K562 (cell line): Measurements from ENCODE around the gene SLAIN2. TPM values are rescaled to one million over a fixed set of nuclear protein-coding genes. Genes with fewer than 3 reads are reported as not detected.

Source experiments
- ATAC-seq: fragments of 200-7000 bp; cut with Tn5 transposase; 3 replicates; pipeline ENCODE4 v1.9.1; 2020; ENCODE audit warnings: moderate library complexity
- BruUV-seq: library from RNA; stranded (reverse); fragments of 400-500 nt; replicated peaks from 2 replicates; lab custom pipeline; 2021; lab: Mats Ljungman, UMichigan
- CTCF ChIA-PET: fragments of 300-600 bp; formaldehyde crosslinking; extraction: SDS; loops from one replicate; lab custom pipeline; 2021; ENCODE audit warnings: low intra/inter-chr PET ratio; lab: Yijun Ruan, JAX
- POLR2A ChIA-PET: fragments of 300-600, 350-650 bp; sonication (Branson Sonifier 250); formaldehyde crosslinking; extraction: SDS; loops from one replicate; lab custom pipeline; 2021; ENCODE audit warnings: antibody characterized with exemption, inconsistent platforms; lab: Yijun Ruan, JAX
- DNase-seq, 4 experiments: peaks; one replicate each; pipeline versions ENCODE4 v3.0.0 to v3.0.0-alpha.2; 2011 to 2018; ENCODE audit warnings: low spot score in 3 of 4, mixed read lengths in 3 of 4; ENCODE audit errors: extremely low read depth in 1 of 4
- FAIRE-seq: peaks from 2 replicates; lab custom pipeline; 2011; peaks lifted over from hg19 to GRCh38; lab: Jason Lieb, UNC
- H2AFZ ChIP-seq: 2 replicates; pipeline ENCODE4 v1.6.0; 2011; ENCODE audit warnings: low read depth, low read length, control low read depth, inconsistent platforms
- H3K27ac ChIP-seq: fragments of 200-600 bp; 3 replicates; pipeline ENCODE4 v1.8.0; 2011; ENCODE audit warnings: low read depth, mild to moderate bottlenecking, control low read depth, inconsistent platforms, low read length, moderate library complexity, mixed read lengths; ENCODE audit errors: extremely low read depth
- H3K27me3 ChIP-seq, 2 experiments: fragments of 300-600 bp in 1 of 2; 2 replicates in 1 of 2; 3 replicates in 1 of 2; pipeline versions ENCODE4 v1.6.0 to v1.8.0; 2011; ENCODE audit warnings: inconsistent platforms in 2 of 2, low read length in 2 of 2, mild to moderate bottlenecking in 1 of 2, mixed read lengths in 1 of 2, moderate library complexity in 1 of 2; ENCODE audit not compliant: control insufficient read depth in 2 of 2, insufficient read depth in 2 of 2
- H3K36me3 ChIP-seq: fragments of 300-600 bp; 3 replicates; pipeline ENCODE4 v1.8.0; 2011; ENCODE audit warnings: mild to moderate bottlenecking, low read length, inconsistent platforms; ENCODE audit not compliant: control insufficient read depth, insufficient read depth
- H3K4me1 ChIP-seq, 2 experiments: fragments of 200-600 bp in 1 of 2; replicated peaks in 1 of 2; 2 replicates in 1 of 2; 3 replicates in 1 of 2; pipeline versions ENCODE4 v1.5.1 to v1.8.0; 2011; ENCODE audit warnings: inconsistent platforms in 2 of 2, low read length in 2 of 2, mild to moderate bottlenecking in 1 of 2, mixed read lengths in 1 of 2, moderate library complexity in 1 of 2; ENCODE audit not compliant: control insufficient read depth in 2 of 2, insufficient read depth in 2 of 2
- H3K4me2 ChIP-seq: 2 replicates; pipeline ENCODE4 v1.6.1; 2011; ENCODE audit warnings: low read length, control low read depth, inconsistent platforms, mixed read lengths; ENCODE audit not compliant: insufficient read depth
- H3K4me3 ChIP-seq: fragments of 200-600 bp; sonication (generic), shearing (Covaris generic); 2 replicates; pipeline ENCODE4 v1.5.1; 2016; ENCODE audit warnings: control low read depth, inconsistent platforms
- H3K79me2 ChIP-seq: fragments of 200-600 bp; 3 replicates; pipeline ENCODE4 v1.8.0; 2011; ENCODE audit warnings: low read length, inconsistent platforms; ENCODE audit not compliant: control insufficient read depth, insufficient read depth
- H3K9ac ChIP-seq, 2 experiments: 2 replicates each; pipeline versions ENCODE4 v1.6.0 to v1.6.1; 2011; ENCODE audit warnings: low read depth in 2 of 2, low read length in 2 of 2, control low read depth in 1 of 2, inconsistent platforms in 1 of 2, mild to moderate bottlenecking in 1 of 2, mixed read lengths in 1 of 2; ENCODE audit not compliant: insufficient read depth in 1 of 2
- H3K9me1 ChIP-seq: one replicate; pipeline ENCODE4 v1.6.0; 2011; ENCODE audit warnings: inconsistent platforms, mild to moderate bottlenecking, low read length, moderate library complexity; ENCODE audit not compliant: control insufficient read depth, insufficient read depth
- H3K9me3 ChIP-seq: replicated peaks from 2 replicates; pipeline ENCODE4 v1.5.1; 2011; ENCODE audit warnings: low read depth, low read length, inconsistent platforms; ENCODE audit not compliant: control insufficient read depth, insufficient read depth
- H4K20me1 ChIP-seq: replicated peaks from 2 replicates; pipeline ENCODE4 v1.6.1; 2011; ENCODE audit warnings: low read length, inconsistent platforms, mixed read lengths; ENCODE audit not compliant: control insufficient read depth, insufficient read depth
- ARNT ChIP-seq, 2 experiments: fragments of 450-650 bp; IDR thresholded peaks; 2 replicates each; pipeline ENCODE4 v1.6.1; 2016; ENCODE audit warnings: mild to moderate bottlenecking in 1 of 2
- BCOR ChIP-seq: fragments of 450-650 bp; IDR thresholded peaks from 2 replicates; pipeline ENCODE4 v1.6.1; 2016
- CBX3 ChIP-seq, 2 experiments: IDR thresholded peaks; 1 replicate in 1 of 2; 2 replicates in 1 of 2; pipeline ENCODE4 v1.6.1; 2012; ENCODE audit warnings: inconsistent platforms in 2 of 2, low read length in 2 of 2, borderline replicate concordance in 1 of 2, control low read depth in 1 of 2
- EGR1 ChIP-seq: fragments of 450-650 bp; conservative IDR thresholded peaks from 2 replicates; pipeline ENCODE4 v1.6.1; 2017; ENCODE audit warnings: mild to moderate bottlenecking
- EP300 ChIP-seq: IDR thresholded peaks from 2 replicates; pipeline ENCODE4 v1.6.1; 2012; ENCODE audit warnings: low read length, improper control_type of control experiment
- KLF10 ChIP-seq: fragments of 250-450 bp; sonication (Bioruptor Pico); IDR thresholded peaks from 2 replicates; pipeline ENCODE4 v1.6.1; 2021; ENCODE audit warnings: matching md5 sums
- MIER1 ChIP-seq: fragments of 450-650 bp; IDR thresholded peaks from 2 replicates; pipeline ENCODE4 v1.6.1; 2016; ENCODE audit warnings: antibody characterized with exemption, mild to moderate bottlenecking, low read depth
- PHTF2 ChIP-seq: fragments of 250-450 bp; sonication (Bioruptor Pico); IDR thresholded peaks from 2 replicates; pipeline ENCODE4 v1.5.0; 2021; ENCODE audit warnings: mild to moderate bottlenecking
- PKNOX1 ChIP-seq: fragments of 450-650 bp; IDR thresholded peaks from 2 replicates; pipeline ENCODE4 v1.6.1; 2016
- RAD21 ChIP-seq, 2 experiments: fragments of 250-450 bp in 1 of 2; fragments of 450-650 bp in 1 of 2; sonication (Bioruptor Pico) in 1 of 2; formaldehyde crosslinking in 1 of 2; IDR thresholded peaks in 1 of 2; conservative IDR thresholded peaks in 1 of 2; 2 replicates each; pipeline versions ENCODE4 v1.4.0 to v1.8.0; 2020 to 2022; ENCODE audit warnings: mild to moderate bottlenecking in 2 of 2, moderate library complexity in 1 of 2
- RBM15 ChIP-seq: fragments of 200-400 bp; formaldehyde crosslinking; IDR thresholded peaks from 2 replicates; pipeline ENCODE4 v1.6.1; 2018; ENCODE audit warnings: mild to moderate bottlenecking, low read length, moderate library complexity; ENCODE audit not compliant: insufficient read depth
- THRA ChIP-seq: fragments of 450-650 bp; IDR thresholded peaks from 2 replicates; pipeline ENCODE4 v1.6.1; 2017; ENCODE audit warnings: mild to moderate bottlenecking, moderate library complexity
- TOE1 ChIP-seq, 2 experiments: fragments of 450-650 bp in 1 of 2; sonication (generic) in 1 of 2; formaldehyde crosslinking in 1 of 2; IDR thresholded peaks; 2 replicates each; pipeline versions ENCODE4 v1.7.1 to v1.8.0; 2016 to 2022; ENCODE audit warnings: borderline replicate concordance in 2 of 2, mild to moderate bottlenecking in 2 of 2, antibody characterized with exemption in 1 of 2, inconsistent platforms in 1 of 2, low read depth in 1 of 2, missing genetic modification reagents in 1 of 2, moderate library complexity in 1 of 2
- ZBTB26 ChIP-seq: fragments of 450-650 bp; formaldehyde crosslinking; IDR thresholded peaks from 2 replicates; pipeline ENCODE4 v1.4.0; 2022; ENCODE audit warnings: missing genetic modification characterization
- ZNF512 ChIP-seq: IDR thresholded peaks from 2 replicates; pipeline ENCODE4 v1.6.1; 2016; ENCODE audit warnings: missing genetic modification characterization, missing compliant biosample characterization
- WGBS: fragments of 100-300 bp; shearing (Covaris generic); methylation state at CpG from one replicate; pipeline ENCODE4 v1.1.6; 2016; ENCODE audit warnings: low coverage, mixed read lengths; ENCODE audit not compliant: insufficient coverage; ENCODE audit errors: missing lambda C conversion rate; 5-methylcytosine and 5-hydroxymethylcytosine counted together
- in situ Hi-C: fragments of 300-500 bp; cut with MboI; formaldehyde crosslinking; loops from 4 replicates; pipeline ENCODE4 v1.15.0; 2018; ENCODE audit warnings: inconsistent platforms, mixed read lengths
- intact Hi-C: fragments of 100-400 bp; cut with micrococcal nuclease; formaldehyde crosslinking; loops from 2 replicates; pipeline ENCODE4 v1.14.2; 2022
- polyA plus RNA-seq, 8 experiments: library from polyadenylated mRNA; depleted of rRNA in 4 of 8; stranded (reverse) in 5 of 8; unstranded in 3 of 8; fragments of >200 nt; fragmentation: Nextera tagmentation in 2 of 8; fragmentation: Illumina TruSeq in 1 of 8; extraction: Ambion mirVana in 2 of 8; extraction: Trizol in 1 of 8; gene quantifications; 2 replicates each; pipeline versions ENCODE4 v1.2.1 to v1.2.3, GENCODE V29; 2011 to 2014; ENCODE audit warnings: inconsistent platforms in 1 of 8, missing spikeins in 1 of 8
- total RNA-seq, 7 experiments: library from RNA; depleted of rRNA in 6 of 7; stranded (reverse); fragments of >200 nt in 6 of 7; fragmentation: Illumina TruSeq in 2 of 7; extraction: Trizol in 2 of 7; gene quantifications; 2 replicates each; pipeline versions ENCODE4 v1.2.1 to v1.2.3, GENCODE V29; 2011 to 2021; ENCODE audit warnings: low replicate concordance in 1 of 7

SLAIN2 gene
- total and polyA plus RNA-seq, 9 of the 15 experiments (the other 6 are each of a cell fraction or from before 2014, with no cell fraction given): 3.5 to 116 (median 35.0) TPM

GRCh38 chr4:48315728-48316630 lies 25.4 kb upstream of the SLAIN2 start:
- WGBS: 15% methylated on average over 7 of the region's 7 CpGs
- in situ Hi-C loops: no loop called here
- ATAC-seq (peak; percentile 93), FAIRE-seq (peak; percentile 94), DNase-seq (peak; percentile 41 to 73 (median 46))
- intact Hi-C loops: loop anchor here (2.0 to 10.0 kb wide), 2 partner anchors 119 to 231 kb away; no protein-coding TSS in a partner anchor
- no TSS peak for BruUV-seq
- no peak overlapping the region for H3K9ac ChIP-seq
- H3K4me2 ChIP-seq: peak overlapping the region; percentile 37
- no peaks in the 10 kb centered on the region for H3K27me3 ChIP-seq
- no peak overlapping the region for H3K4me3 ChIP-seq
- no peaks in the 10 kb centered on the region for H4K20me1 ChIP-seq
- H3K36me3 ChIP-seq: no peaks in the 10 kb centered on the region
- H3K79me2 ChIP-seq: no peaks in the 10 kb centered on the region
- H3K27ac ChIP-seq: no peak overlapping the region
- H3K4me1 ChIP-seq: no peaks in the 10 kb centered on the region; a peak in 1 of 5 replicates
- ChIA-PET POLR2A (no interaction called here), CTCF (no interaction called here)
- 0 out of 2 replicates have a peak, but pooled peaks cover 2% of the 10 kb centered on the region for H3K9me3 ChIP-seq
- peak overlapping the region; percentile 86 for H2AFZ ChIP-seq
- H3K9me1 ChIP-seq: no peaks in the 10 kb centered on the region
- peak; percentile 45; the same call in 1 of the 2 replicates for TF ChIP-seq TOE1 (IDR thresholded peaks at IDR 0.05; ENCODE audit: borderline replicate concordance)
- no peak for TF ChIP-seq TOE1 (CRISPR knock-in tag; IDR thresholded peaks at IDR 0.05; ENCODE audit: borderline replicate concordance, low read depth)
- TF ChIP-seq PHTF2 (CRISPR knock-in tag): no peak
- peak; percentile 30; the same call in 1 of the 2 replicates for TF ChIP-seq EGR1
- TF ChIP-seq PKNOX1: 0 out of 2 replicates have a peak, but pooled peaks have one; percentile 10
- TF ChIP-seq THRA: no peak
- TF ChIP-seq MIER1: no peak
- TF ChIP-seq ZBTB26: no peak
- TF ChIP-seq BCOR: peak; percentile 14; the same call in 1 of the 2 replicates
- peak; percentile 77 to 90 for TF ChIP-seq RAD21 (CRISPR knock-in tag; conservative IDR thresholded peaks at IDR 0.05 in 1 of 2, IDR thresholded peaks at IDR 0.05 in 1 of 2)
- no peak for TF ChIP-seq ZNF512
- no peak for TF ChIP-seq RBM15
- TF ChIP-seq ARNT (IDR thresholded peaks at IDR 0.05): peak in 1 of 2 experiments; percentile 67; a peak in 2 of 4 replicates
- TF ChIP-seq CBX3 (IDR thresholded peaks at IDR 0.05; ENCODE audit: borderline replicate concordance in 1 of 2, low read length in 2 of 2): peak in 1 of 2 experiments; percentile 61; a peak in 1 of 3 replicates
- 0 out of 2 replicates have a peak, but pooled peaks have one; percentile 24 for TF ChIP-seq EP300
- no peak for TF ChIP-seq KLF10
